Stimulated activated effector memory CD8-positive, alpha-beta T cell treated with anti-CD3 and anti-CD28 coated beads, Interleukin-12 subunit alpha, Interleukin-12 subunit beta, amount 100 ng/mL, for 72 hours (primary cell): Measurements from ENCODE around the gene RC3H1.
"Not testable (repeated sequence)": the region's sequence is repeated elsewhere in the genome, so short reads cannot be mapped to it uniquely, and the experiment has no call there.

Experiments
- ATAC-seq: fragments of 150-1000 bp; cut with Tn5 transposase; 2 replicates; pipeline ENCODE4 v1.10.0; 2021
- DNase-seq, 2 donors: peaks; one replicate each; pipeline ENCODE4 v3.0.0; 2021 to 2022; ENCODE audit warnings: low spot score in 2 of 2
- H3K27ac Mint-ChIP-seq: one replicate; pipeline ENCODE4 v1.8.0; 2022; ENCODE audit warnings: mild to moderate bottlenecking, mixed read lengths
- H3K36me3 Mint-ChIP-seq: one replicate; pipeline ENCODE4 v1.8.0; 2022; ENCODE audit warnings: mild to moderate bottlenecking, mixed read lengths
- H3K4me1 Mint-ChIP-seq: one replicate; pipeline ENCODE4 v1.8.0; 2022; ENCODE audit warnings: mixed read lengths
- H3K4me3 Mint-ChIP-seq: one replicate; pipeline ENCODE4 v1.8.0; 2022; ENCODE audit warnings: mild to moderate bottlenecking, mixed read lengths
- H3K9me3 Mint-ChIP-seq: one replicate; pipeline ENCODE4 v1.8.0; 2022; ENCODE audit warnings: mixed read lengths

The RC3H1 gene

DNA sequence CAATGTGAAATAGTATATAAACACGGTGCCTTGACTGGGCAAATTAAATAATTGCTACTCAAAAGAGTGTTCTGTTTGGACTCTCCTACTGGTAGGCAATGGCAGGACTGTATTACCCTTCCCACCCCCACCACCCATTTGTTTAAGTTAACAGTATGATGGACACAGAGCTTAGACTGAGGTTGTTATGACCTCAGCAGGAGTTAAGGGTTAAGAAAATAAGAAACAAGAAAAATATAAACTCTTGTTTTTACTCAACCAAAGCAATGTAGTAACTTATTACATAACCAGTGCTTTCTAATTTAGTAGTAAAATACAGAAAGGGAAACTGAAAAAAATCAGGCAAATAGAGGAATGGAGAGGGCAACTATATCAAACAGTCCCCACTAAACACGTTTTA, 85.1 kb downstream of the RC3H1 start:
- Mint-ChIP-seq H3K4me1 (peaks cover 5% of the 10 kb centered on the region), H3K9me3 (no peaks in the 10 kb centered on the region), H3K27ac (peak overlapping the region; percentile 8), H3K36me3 (peaks cover 100% of the 10 kb centered on the region), H3K4me3 (no peak overlapping the region)
- DNase-seq, result no peak
- ATAC-seq, result no peak

DNA sequence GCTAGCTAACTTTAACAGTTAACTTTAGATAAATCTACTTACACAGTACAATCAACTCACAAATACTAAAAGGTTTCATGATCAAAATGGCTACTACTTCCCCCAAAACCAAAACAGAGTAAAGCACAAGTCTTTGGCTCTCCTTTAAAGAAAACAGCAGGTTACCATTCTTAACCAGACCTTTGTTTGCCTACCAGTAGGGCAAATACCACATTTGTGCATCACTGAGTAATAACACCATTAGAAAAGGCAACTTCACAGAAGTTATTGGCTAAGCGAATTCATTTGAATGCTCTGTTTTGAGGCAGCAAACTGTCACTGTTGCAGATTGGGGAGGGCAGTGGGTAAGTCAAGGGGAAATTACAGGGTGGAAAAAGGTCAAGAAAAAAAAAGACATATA, 87.7 kb downstream of the RC3H1 start:
- H3K36me3 Mint-ChIP-seq, result peaks cover 81% of the 10 kb centered on the region
- no peaks in the 10 kb centered on the region for H3K9me3 Mint-ChIP-seq
- peak; percentile 55 for ATAC-seq
- H3K4me1 Mint-ChIP-seq, result peaks cover 5% of the 10 kb centered on the region
- H3K4me3 Mint-ChIP-seq, result no peak overlapping the region
- H3K27ac Mint-ChIP-seq, result no peak overlapping the region
- no peak for DNase-seq

DNA sequence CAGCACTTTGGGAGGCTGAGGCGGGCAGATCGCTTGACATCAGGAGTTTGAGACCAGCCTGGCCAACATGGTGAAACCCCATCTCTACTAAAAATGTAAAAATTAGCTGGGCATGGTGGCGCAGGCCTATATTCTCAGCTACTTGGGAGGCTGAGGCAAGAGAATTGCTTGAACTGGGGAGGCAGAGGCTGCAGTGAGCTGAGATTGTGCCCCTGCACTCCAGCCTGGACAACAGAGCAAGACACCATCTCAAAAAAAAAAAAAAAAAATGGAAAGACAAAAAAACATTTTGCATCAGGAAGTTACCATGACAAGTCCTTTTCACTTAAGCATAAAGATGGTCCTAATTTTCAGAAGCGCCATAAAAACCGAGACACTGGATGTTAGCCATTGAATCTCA, 91.6 kb downstream of the RC3H1 start:
- H3K9me3 Mint-ChIP-seq, ATAC-seq, H3K4me3 Mint-ChIP-seq, H3K4me1 Mint-ChIP-seq, H3K27ac Mint-ChIP-seq, DNase-seq: not testable (repeated sequence)
- peaks cover 42% of the 10 kb centered on the region for H3K36me3 Mint-ChIP-seq

DNA sequence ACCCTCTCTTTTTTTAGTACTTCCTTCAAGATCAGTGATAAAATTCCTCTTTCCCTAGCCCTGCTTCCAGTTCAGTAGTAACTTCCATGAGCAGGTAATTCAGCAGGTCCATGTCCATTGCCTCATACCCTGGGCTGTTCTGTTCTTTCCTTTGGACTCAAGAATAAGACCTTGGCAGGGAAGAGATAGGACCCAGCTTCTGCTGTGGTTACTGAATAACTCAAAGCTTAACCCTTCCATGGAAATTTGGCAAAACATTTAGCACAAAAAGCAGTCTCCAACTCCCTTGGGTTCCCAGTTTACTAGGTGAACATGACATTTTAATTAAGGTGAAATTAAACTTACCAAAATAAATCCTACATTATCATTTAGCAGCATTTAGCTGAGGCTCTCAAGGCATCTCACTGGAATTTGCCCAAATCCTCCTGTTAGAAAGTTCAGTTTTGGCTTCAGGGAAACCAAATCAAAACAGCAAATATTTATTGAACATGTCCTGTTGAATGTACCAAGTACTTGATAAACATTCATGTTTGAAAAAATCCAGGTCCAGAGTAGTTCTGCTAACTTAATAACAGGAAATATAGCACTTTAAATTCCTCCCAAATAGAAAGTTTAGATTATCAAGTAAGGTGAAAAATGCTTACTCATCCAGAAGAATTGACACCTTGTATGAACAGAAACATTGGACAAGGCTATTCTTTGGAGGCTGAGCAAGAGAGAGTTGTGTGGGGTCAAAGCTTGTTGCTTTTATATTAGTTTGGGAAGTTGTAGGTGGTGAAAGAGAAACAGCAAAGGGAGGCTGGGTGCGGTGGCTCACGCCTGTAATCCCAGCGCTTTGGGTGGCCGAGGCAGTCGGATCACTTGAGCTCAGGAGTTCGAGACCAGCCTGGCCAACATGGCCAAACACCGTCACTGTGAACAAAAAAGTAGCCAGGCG, 96.6 kb downstream of the RC3H1 start:
- DNase-seq, result no peak
- H3K27ac Mint-ChIP-seq, result peak overlapping the region; percentile 13
- no peak for ATAC-seq

DNA sequence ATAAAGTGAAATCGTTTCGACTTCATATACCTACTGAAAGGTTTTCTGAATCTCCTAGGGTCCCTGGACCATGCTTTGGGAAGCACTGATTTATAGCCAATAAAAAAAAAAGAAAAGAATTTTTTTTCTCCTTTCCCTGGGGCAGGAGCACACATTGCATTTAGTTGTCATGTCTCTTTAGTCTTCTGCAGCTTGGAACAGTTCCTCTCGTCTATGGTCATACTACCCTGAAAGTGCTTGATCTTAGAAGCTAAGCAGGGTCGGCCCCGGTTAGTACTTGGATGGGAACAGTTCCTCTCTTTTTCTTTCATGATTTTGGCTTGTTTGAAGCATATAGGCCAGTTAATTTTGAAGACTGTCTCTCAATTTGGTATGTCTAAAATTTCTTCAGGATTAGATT, 101.3 kb downstream of the RC3H1 start:
- ATAC-seq (no peak), DNase-seq (no peak)
- Mint-ChIP-seq H3K4me1 (no peaks in the 10 kb centered on the region), H3K4me3 (no peak overlapping the region), H3K9me3 (no peaks in the 10 kb centered on the region), H3K27ac (no peak overlapping the region), H3K36me3 (no peaks in the 10 kb centered on the region)

More for the DNA sequence above, 96.6 kb downstream of the RC3H1 start:
- H3K4me1 Mint-ChIP-seq, result no peaks in the 10 kb centered on the region
- no peaks in the 10 kb centered on the region for H3K9me3 Mint-ChIP-seq
- no peak overlapping the region for H3K4me3 Mint-ChIP-seq
- no peaks in the 10 kb centered on the region for H3K36me3 Mint-ChIP-seq

DNA sequence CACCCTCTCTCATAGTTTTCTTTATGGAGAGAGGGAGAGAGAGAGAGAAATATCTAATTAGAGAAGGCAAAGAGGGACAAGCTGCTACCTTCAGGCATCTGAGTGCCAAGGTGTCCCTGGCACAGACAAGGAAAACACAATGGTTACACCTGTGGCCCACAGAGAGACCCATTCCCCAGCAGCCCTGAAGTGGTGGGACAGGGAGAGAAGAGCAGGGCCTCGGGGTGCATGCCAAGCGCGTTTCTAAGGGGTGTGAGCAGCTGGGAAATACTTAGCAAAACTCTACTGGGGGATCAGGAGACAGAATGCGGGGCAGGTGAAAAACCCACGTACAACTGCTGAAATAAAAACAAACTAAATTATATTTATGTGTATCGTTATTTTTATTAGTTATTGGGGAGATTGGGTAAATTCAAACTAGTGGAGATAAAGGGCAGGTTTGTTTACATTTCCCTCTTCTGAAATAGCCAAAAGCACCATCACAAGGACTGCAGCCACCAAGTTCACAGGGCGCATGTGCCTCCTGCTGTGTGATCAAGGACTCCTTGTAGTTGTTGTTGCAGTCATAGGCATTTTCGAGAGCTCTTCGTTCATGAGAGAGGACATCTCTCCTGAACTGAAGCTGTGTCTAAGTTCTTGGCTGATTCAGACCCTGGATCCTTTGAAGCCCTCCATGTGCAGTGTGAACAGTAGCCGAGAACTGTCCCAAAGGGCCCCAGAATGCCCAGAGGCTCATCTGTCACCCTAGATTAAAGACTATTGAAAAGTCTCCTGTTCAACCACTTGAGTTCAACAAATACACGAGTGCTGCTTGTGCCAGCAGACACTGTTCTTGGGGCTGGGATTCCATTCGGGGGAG, 104.3 kb downstream of the RC3H1 start:
- H3K27ac Mint-ChIP-seq, result no peak overlapping the region
- no peak for ATAC-seq
- H3K36me3 Mint-ChIP-seq, result no peaks in the 10 kb centered on the region
- no peak overlapping the region for H3K4me3 Mint-ChIP-seq
- no peaks in the 10 kb centered on the region for H3K4me1 Mint-ChIP-seq
- H3K9me3 Mint-ChIP-seq, result no peaks in the 10 kb centered on the region
- DNase-seq, result no peak

DNA sequence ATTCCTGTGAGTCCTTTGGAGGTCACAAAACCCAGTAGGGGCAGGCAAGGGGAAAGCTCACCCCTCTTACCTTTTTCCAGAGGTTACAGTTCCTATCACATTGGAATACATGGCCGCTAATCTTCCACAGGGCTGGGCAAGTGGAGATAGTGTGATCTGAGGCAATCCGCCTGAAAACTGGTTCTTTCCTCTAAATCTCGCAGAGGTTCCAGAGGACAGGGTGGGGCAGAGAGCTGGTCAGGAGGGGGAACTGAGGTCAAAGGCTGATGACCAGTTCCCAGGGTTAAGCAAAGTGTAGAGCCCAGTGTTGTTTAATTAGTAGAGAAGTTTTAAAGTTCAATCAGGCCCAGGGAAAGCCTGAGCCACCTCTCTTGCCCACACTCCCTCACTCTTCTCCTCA, 105.0 kb downstream of the RC3H1 start, which contains the start of gene SERPINC1:
Gene SERPINC1 (minus strand): TSS at position 179 of the 400 bp plus-strand sequence. CDS start 68 bp downstream, at position 111.
- no peaks in the 10 kb centered on the region for H3K9me3 Mint-ChIP-seq
- ATAC-seq (no peak), DNase-seq (no peak)
- no peak within 1 kb of the TSS for H3K4me3 Mint-ChIP-seq
- no peaks in the 10 kb centered on the region for H3K4me1 Mint-ChIP-seq
- peak within 1 kb of the TSS; percentile 55 for H3K27ac Mint-ChIP-seq
- H3K36me3 Mint-ChIP-seq, result no peaks in the 10 kb centered on the region

DNA sequence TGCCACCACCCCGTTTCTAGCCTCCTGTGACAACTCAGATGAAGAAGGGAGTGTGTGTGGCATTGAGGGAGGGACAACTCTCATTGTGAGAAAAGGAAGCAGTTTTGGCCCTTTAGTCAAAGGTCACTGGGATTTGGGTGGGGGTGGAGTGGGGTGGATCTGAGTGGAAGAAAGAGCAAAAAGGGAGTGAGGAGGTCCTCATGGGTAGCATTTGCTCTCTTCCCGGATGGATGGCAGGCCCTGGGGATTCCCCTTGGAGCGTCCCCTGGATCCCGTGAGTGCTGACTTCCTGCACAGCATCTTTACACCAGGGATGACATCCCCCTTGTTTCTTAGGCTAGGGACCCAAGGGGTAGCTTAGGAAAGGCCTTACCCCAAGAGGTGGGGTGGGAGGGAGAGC, 105.5 kb downstream of the RC3H1 start:
- Mint-ChIP-seq H3K27ac (no peak overlapping the region), H3K9me3 (no peaks in the 10 kb centered on the region), H3K36me3 (no peaks in the 10 kb centered on the region), H3K4me3 (no peak overlapping the region), H3K4me1 (no peaks in the 10 kb centered on the region)
- ATAC-seq (no peak), DNase-seq (no peak)

DNA sequence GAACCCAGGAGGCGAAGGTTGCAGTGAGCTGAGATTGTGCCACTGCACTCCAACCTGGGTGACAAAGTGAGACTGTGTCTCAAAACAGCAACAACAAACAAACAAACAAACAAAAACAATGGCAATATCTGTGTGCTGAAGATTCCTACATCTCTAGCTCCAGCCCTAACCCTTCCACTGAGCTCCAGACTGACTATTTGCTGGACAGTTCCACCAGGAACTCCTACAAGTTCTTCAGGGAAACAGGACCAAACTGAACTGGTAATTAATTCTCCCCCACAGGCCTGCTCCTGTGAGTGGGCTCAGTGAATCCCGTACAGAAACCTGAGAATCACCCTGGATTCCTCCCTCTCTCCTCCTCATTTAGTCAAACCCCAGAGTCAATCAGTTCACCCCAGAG, 106.6 kb downstream of the RC3H1 start:
- Mint-ChIP-seq H3K27ac (peak overlapping the region; percentile 55), H3K4me1 (no peaks in the 10 kb centered on the region), H3K36me3 (no peaks in the 10 kb centered on the region), H3K9me3 (no peaks in the 10 kb centered on the region), H3K4me3 (no peak overlapping the region)
- ATAC-seq, result no peak
- DNase-seq, result no peak

DNA sequence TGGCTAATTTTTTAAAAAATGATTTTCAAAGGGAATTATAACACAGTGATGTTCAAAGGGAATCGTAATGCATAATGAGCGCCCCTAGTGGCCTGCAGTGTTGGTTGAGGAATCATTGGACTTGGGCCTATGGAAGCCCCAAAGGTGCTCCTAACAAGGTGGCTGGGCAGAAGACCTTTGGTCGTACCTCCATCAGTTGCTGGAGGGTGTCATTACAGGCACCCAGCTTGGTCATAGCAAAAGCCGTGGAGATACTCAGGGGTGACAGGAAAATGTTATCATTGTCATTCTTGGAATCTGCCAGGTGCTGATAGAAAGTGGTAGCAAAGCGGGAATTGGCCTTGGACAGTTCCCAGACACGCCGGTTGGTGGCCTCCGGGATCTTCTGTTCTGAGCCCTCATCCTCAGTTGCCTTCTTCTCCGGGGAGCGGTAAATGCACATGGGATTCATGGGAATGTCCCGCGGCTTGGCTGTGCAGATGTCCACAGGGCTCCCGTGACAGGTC, 107.7 kb downstream of the RC3H1 start:
- no peak overlapping the region for H3K27ac Mint-ChIP-seq
- ATAC-seq, result peak; percentile 57

DNA sequence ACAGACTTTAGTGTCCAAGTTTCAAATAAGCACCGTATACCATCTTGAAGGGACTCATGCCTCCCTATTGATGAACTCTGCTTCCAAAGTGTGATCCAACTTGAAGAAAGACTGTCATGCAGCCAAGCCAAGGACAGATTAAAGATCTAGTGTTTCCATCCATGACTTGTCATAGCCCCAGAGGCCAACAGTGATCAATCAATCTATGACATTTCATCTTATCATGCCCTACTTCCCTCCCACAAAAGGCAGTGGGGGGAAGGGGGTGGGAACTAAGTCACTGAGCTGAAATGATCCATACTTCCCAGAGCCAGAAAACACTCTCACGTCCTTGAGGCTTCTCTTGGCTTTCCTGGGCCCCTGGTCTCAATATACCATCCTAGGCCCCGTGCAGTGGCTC, 109.0 kb downstream of the RC3H1 start:
- Mint-ChIP-seq H3K9me3 (no peaks in the 10 kb centered on the region), H3K4me3 (no peak overlapping the region), H3K36me3 (no peaks in the 10 kb centered on the region), H3K4me1 (no peaks in the 10 kb centered on the region), H3K27ac (no peak overlapping the region)
- ATAC-seq (no peak), DNase-seq (no peak)

More for the DNA sequence above, 107.7 kb downstream of the RC3H1 start:
- H3K4me3 Mint-ChIP-seq, result no peak overlapping the region
- peak in 1 of 2 donors; percentile 54 for DNase-seq
- H3K9me3 Mint-ChIP-seq, result no peaks in the 10 kb centered on the region
- no peaks in the 10 kb centered on the region for H3K36me3 Mint-ChIP-seq
- H3K4me1 Mint-ChIP-seq, result no peaks in the 10 kb centered on the region

DNA sequence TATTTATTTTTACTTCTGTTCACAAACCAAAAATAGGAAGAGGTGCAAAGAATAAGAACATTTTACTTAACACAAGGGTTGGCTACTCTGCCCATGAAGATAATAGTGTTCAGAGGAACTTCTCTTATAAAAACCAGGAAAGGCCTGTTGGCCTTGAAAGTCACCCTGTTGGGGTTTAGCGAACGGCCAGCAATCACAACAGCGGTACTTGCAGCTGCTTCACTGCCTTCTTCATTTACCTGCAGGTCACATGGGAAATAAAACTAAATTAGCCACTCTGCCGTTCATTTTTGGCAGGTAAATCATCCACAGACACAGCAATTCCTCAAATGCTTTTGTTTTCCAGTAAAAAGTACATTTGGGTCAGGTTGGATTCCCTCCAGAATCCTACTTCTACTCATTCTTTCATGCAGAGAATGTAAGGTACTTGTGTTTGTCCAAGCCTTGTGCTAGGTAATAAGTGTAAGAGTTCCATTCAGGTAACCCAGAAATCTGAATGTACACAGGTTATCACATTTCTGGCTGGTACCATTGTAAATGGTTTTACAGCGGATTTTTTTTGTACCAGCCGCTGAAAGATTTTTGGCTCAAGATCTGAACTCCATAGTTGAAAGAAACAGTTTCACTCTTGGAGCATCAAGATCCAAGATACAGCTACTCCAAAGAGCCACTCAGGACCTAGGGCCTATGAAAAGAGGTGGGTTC, 118.2 kb downstream of the RC3H1 start:
- Mint-ChIP-seq H3K27ac (no peak overlapping the region), H3K4me3 (no peak overlapping the region), H3K4me1 (no peaks in the 10 kb centered on the region), H3K36me3 (no peaks in the 10 kb centered on the region), H3K9me3 (no peaks in the 10 kb centered on the region)
- no peak for DNase-seq
- ATAC-seq, result no peak

DNA sequence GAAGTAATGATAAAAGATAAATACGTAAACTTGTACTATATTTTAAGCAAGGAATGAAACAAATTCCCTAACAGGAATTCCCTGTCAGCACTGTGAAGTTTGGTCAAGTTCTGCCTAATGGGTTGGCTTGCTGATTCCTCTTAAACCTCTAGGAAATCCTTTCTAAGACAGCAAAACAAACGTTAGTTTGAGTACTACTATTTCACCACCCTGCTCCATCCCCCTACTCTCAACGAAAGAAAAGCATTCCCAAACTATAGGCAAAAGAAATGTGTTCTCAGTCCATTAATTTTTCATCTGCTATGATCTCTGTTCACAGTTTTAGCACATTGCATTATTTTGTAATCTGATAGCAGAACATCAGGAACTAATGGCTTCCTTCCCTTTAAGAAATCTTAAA, 121.2 kb downstream of the RC3H1 start:
- Mint-ChIP-seq H3K27ac (no peak overlapping the region), H3K36me3 (no peaks in the 10 kb centered on the region), H3K4me1 (no peaks in the 10 kb centered on the region), H3K9me3 (no peaks in the 10 kb centered on the region), H3K4me3 (no peak overlapping the region)
- no peak for ATAC-seq
- DNase-seq, result no peak

DNA sequence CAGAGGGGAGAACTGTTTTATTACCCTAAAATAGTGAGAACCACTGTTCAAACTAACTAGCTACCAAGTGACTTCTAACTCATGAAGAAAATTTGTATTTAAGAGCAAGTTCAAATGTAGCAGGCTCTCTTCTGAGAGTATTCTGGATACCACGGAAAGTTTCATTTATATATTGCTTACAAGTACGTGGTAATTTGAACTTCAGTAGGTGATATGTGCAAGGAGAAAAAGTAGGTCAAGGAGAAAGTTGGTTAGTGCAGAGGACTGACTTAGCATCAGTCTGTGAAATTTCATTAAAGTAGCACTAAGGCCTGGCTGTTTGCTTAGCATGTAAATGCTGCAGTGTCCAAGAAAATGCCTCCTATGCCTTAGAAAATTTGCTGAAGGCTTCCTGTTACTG, 121.7 kb downstream of the RC3H1 start:
- no peak for DNase-seq
- Mint-ChIP-seq H3K27ac (no peak overlapping the region), H3K9me3 (no peaks in the 10 kb centered on the region)

DNA sequence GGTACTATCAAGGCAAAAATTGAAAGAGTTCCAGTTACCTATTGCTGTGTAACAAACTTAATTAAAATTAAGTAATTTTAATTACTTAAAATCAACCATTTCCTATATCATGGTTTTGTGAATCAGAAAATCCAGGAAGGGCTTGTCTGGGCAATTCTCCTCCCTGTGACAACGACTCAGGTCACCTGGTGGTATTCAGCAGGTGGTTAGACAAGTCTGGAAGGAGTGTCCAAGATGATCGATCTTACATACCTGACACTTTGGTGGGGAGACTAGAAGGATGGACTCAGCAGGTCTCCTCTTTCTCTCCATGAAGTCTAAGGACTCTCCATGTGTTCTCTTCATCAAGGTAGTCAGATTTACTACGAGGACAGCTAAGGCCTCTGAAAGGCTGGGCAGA, 128.0 kb downstream of the RC3H1 start:
- H3K36me3 Mint-ChIP-seq, result peaks cover 7% of the 10 kb centered on the region
- no peaks in the 10 kb centered on the region for H3K4me1 Mint-ChIP-seq
- ATAC-seq (no peak), DNase-seq (no peak)
- H3K27ac Mint-ChIP-seq, result no peak overlapping the region
- no peak overlapping the region for H3K4me3 Mint-ChIP-seq
- no peaks in the 10 kb centered on the region for H3K9me3 Mint-ChIP-seq

More for the DNA sequence above, 121.7 kb downstream of the RC3H1 start:
- no peak for ATAC-seq
- H3K4me3 Mint-ChIP-seq, result no peak overlapping the region
- H3K36me3 Mint-ChIP-seq, result no peaks in the 10 kb centered on the region
- H3K4me1 Mint-ChIP-seq, result no peaks in the 10 kb centered on the region
